Rectal smooth muscle tissue (tissue), 1 donor: ENCODE data around the gene SARNP.
A peak's percentile ranks its signal among the peaks of the same experiment; 100 is the strongest.
"Not testable (repeated sequence)": the region's sequence is repeated elsewhere in the genome, so short reads cannot be mapped to it uniquely, and the experiment has no call there.

Experiments used
- H3K27ac ChIP-seq: one replicate; pipeline ENCODE4 v1.7.0; 2013; ENCODE audit warnings: low read depth, low read length, inconsistent platforms
- H3K27me3 ChIP-seq: one replicate; pipeline ENCODE4 v1.7.0; 2013; ENCODE audit warnings: low read length; ENCODE audit not compliant: control insufficient read depth, insufficient read depth
- H3K36me3 ChIP-seq: one replicate; pipeline ENCODE4 v1.7.0; 2013; ENCODE audit warnings: low read length; ENCODE audit not compliant: control insufficient read depth, insufficient read depth
- H3K4me1 ChIP-seq: one replicate; pipeline ENCODE4 v1.7.0; 2013; ENCODE audit warnings: low read length; ENCODE audit not compliant: control insufficient read depth, insufficient read depth
- H3K4me3 ChIP-seq: one replicate; pipeline ENCODE4 v1.7.0; 2013; ENCODE audit warnings: low read length
- H3K9ac ChIP-seq: one replicate; pipeline ENCODE4 v1.7.0; 2013; ENCODE audit warnings: low read length

Gene SARNP

GRCh38 chr12:55767156-55767555 is 50.4 kb downstream of the SARNP start:
- Histone ChIP-seq H3K36me3 (no peaks in the 10 kb centered on the region), H3K27ac (no peak overlapping the region), H3K4me1 (no peaks in the 10 kb centered on the region), H3K4me3 (no peak overlapping the region), H3K9ac (no peak overlapping the region), H3K27me3 (no peaks in the 10 kb centered on the region)

- Histone ChIP-seq H3K4me1 (no peaks in the 10 kb centered on the region), H3K4me3 (no peak overlapping the region), H3K27ac (no peak overlapping the region), H3K9ac (no peak overlapping the region), H3K36me3 (no peaks in the 10 kb centered on the region), H3K27me3 (no peaks in the 10 kb centered on the region)
These were observed 51.7 kb downstream of the SARNP start for GRCh38 chr12:55765736-55766290.

- Histone ChIP-seq H3K27me3 (no peaks in the 10 kb centered on the region), H3K4me1 (no peaks in the 10 kb centered on the region), H3K4me3 (no peak overlapping the region), H3K36me3 (peaks cover 10% of the 10 kb centered on the region), H3K27ac (no peak overlapping the region), H3K9ac (no peak overlapping the region)
These were observed 54.9 kb downstream of the SARNP start for GRCh38 chr12:55762646-55763045.

GRCh38 chr12:55760663-55761062 is 56.9 kb downstream of the SARNP start:
- no peaks in the 10 kb centered on the region for H3K4me1 ChIP-seq
- H3K36me3 ChIP-seq, result peaks cover 17% of the 10 kb centered on the region

GRCh38 chr12:55758575-55758974 is 58.9 kb downstream of the SARNP start:
- not testable (repeated sequence) for H3K4me1 ChIP-seq, H3K27me3 ChIP-seq, H3K9ac ChIP-seq, H3K27ac ChIP-seq, H3K4me3 ChIP-seq
- H3K36me3 ChIP-seq, result peaks cover 19% of the 10 kb centered on the region

More at GRCh38 chr12:55760663-55761062, 56.9 kb downstream of the SARNP start:
- Histone ChIP-seq H3K27me3 (no peaks in the 10 kb centered on the region), H3K27ac (no peak overlapping the region), H3K4me3 (no peak overlapping the region), H3K9ac (no peak overlapping the region)

- Histone ChIP-seq H3K36me3 (peaks cover 25% of the 10 kb centered on the region), H3K4me3 (no peak overlapping the region), H3K27me3 (no peaks in the 10 kb centered on the region), H3K27ac (no peak overlapping the region), H3K9ac (no peak overlapping the region), H3K4me1 (no peaks in the 10 kb centered on the region)
These were observed 59.8 kb downstream of the SARNP start for GRCh38 chr12:55757701-55758100.

GRCh38 chr12:55755246-55755645 is 62.3 kb downstream of the SARNP start:
- Histone ChIP-seq H3K27ac (no peak overlapping the region), H3K27me3 (no peaks in the 10 kb centered on the region), H3K4me3 (no peak overlapping the region), H3K36me3 (peaks cover 36% of the 10 kb centered on the region), H3K4me1 (no peaks in the 10 kb centered on the region), H3K9ac (no peak overlapping the region)

GRCh38 chr12:55748230-55748993 is 69.1 kb downstream of the SARNP start:
- Histone ChIP-seq H3K4me1 (peaks cover 2% of the 10 kb centered on the region), H3K36me3 (peaks cover 21% of the 10 kb centered on the region), H3K9ac (no peak overlapping the region), H3K27ac (no peak overlapping the region), H3K27me3 (no peaks in the 10 kb centered on the region), H3K4me3 (no peak overlapping the region)

GRCh38 chr12:55746913-55747231 is 70.7 kb downstream of the SARNP start:
- H3K27me3 ChIP-seq, result no peaks in the 10 kb centered on the region
- no peak overlapping the region for H3K27ac ChIP-seq
- H3K36me3 ChIP-seq, result peaks cover 10% of the 10 kb centered on the region
- no peak overlapping the region for H3K9ac ChIP-seq
- H3K4me3 ChIP-seq, result no peak overlapping the region
- peaks cover 2% of the 10 kb centered on the region for H3K4me1 ChIP-seq

- Histone ChIP-seq H3K27me3 (no peaks in the 10 kb centered on the region), H3K4me3 (no peak overlapping the region), H3K36me3 (peaks cover 6% of the 10 kb centered on the region), H3K27ac (no peak overlapping the region), H3K4me1 (peaks cover 2% of the 10 kb centered on the region), H3K9ac (no peak overlapping the region)
These were observed 71.2 kb downstream of the SARNP start for GRCh38 chr12:55746174-55746912.

- H3K27me3 ChIP-seq, result no peaks in the 10 kb centered on the region
- H3K4me1 ChIP-seq, result peaks cover 2% of the 10 kb centered on the region
- peak overlapping the region; percentile 51 for H3K4me3 ChIP-seq
- peaks cover 3% of the 10 kb centered on the region for H3K36me3 ChIP-seq
- H3K9ac ChIP-seq, result no peak overlapping the region
- H3K27ac ChIP-seq, result no peak overlapping the region
These were observed 72.0 kb downstream of the SARNP start for GRCh38 chr12:55745361-55746173.

- Histone ChIP-seq H3K36me3 (peaks cover 2% of the 10 kb centered on the region), H3K4me3 (peak overlapping the region; percentile 75), H3K27ac (no peak overlapping the region), H3K4me1 (peaks cover 2% of the 10 kb centered on the region), H3K27me3 (no peaks in the 10 kb centered on the region), H3K9ac (no peak overlapping the region)
These were observed 73.0 kb downstream of the SARNP start for GRCh38 chr12:55744340-55745030.
